ENCODE data around the gene EPS15.
"Not testable (repeated sequence)": the region's sequence is repeated elsewhere in the genome, so short reads cannot be mapped to it uniquely, and the experiment has no call there.

Gene EPS15

DNA sequence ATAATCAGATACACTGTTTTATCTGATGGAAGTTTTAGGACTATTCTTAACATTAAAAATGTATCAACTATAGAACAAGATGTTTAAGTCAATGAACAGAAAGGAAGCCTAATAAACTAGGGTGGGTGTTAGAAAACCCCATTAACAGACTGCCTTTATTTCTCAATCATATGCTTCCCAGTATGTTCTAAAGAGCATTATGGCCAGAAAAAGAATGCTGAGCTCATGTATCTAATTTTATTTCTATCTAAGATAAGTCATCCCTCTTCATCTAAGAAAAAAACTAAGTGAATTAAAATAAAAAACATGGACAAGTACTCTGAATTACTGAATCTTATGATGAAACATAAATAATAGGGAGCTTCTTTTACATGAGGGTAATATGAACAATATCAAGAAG is 102.2 kb downstream of the EPS15 start:
- Histone ChIP-seq H3K9me3 (no peaks in the 10 kb centered on the region), H3K27me3 (ENCODE audit: low read depth) (no peaks in the 10 kb centered on the region), H3K4me3 (no peak overlapping the region), H3K4me1 (0 out of 2 replicates have a peak, but pooled peaks cover 4% of the 10 kb centered on the region), H3K36me3 (replicated peaks) (peaks cover 14% of the 10 kb centered on the region; the same call in 1 of the 2 replicates)
- in situ Hi-C loops (cut with MboI; ENCODE audit: low sequenced_read_pairs), result no loop called here
- DNase-seq (ENCODE audit: low spot score in 2 of 2), result no peak

DNA sequence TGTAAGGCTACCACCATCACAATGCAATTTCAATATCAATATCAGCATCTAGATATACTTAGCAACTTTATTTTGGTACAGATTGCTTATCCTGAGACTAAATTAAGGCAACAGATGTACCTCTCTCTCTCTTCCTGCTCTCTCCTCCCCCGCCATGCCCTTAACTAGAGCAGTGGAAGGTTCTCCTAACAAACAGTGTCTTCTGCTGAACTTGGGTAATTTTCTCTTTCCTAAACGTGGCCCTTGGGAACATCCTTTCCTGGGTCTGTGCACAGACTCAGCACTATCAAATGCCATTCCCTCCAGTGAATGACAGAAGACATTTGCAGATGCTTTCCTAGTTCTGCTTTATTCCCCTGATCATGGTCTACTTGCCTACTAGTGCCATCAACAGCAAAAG is 103.1 kb downstream of the EPS15 start:
- peaks cover 11% of the 10 kb centered on the region; the same call in 1 of the 2 replicates for H3K36me3 ChIP-seq (replicated peaks)
- H3K9me3 ChIP-seq, result no peaks in the 10 kb centered on the region
- in situ Hi-C loops (cut with MboI; ENCODE audit: low sequenced_read_pairs), result no loop called here
- no peak overlapping the region for H3K4me3 ChIP-seq
- H3K27me3 ChIP-seq (ENCODE audit: low read depth), result no peaks in the 10 kb centered on the region
- H3K4me1 ChIP-seq, result peaks cover 6% of the 10 kb centered on the region
- no peak for DNase-seq (ENCODE audit: low spot score in 2 of 2)

DNA sequence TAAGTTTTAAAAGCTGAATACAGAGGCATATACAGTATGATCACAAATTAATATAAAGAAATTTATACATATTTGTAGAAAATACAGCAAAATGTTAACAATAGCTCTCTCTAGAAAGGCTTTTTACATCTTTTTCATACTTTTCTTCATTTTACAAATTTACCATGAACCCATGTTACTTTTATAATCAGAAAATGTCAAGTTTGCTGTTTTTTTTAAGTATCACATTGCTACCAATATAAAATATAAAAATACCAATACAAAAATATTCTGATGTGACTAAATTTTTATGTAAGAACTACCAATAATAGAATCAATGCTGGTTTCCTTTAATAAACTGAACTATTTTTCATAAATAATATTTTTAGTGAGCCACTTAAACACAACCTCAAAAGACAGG is 104.3 kb downstream of the EPS15 start:
- in situ Hi-C loops (cut with MboI; ENCODE audit: low sequenced_read_pairs), result no loop called here
- Histone ChIP-seq H3K4me1 (peaks cover 13% of the 10 kb centered on the region), H3K9me3 (no peaks in the 10 kb centered on the region)

DNA sequence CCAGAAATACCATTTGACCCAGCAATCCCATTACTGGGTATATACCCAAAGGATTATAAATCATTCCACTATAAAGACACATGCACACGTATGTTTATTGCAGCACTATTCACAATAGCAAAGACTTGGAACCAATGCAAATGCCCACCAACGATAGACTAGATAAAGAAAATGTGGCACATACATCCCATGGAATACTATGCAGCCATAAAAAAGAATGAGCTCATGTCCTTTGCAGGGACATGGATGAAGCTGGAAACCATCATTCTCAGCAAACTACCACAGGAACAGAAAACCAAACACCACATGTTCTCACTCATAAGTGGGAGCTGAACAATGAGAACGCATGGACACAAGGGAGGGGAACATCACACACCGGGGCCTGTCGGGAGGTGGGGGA is 107.2 kb downstream of the EPS15 start:
- DNase-seq (ENCODE audit: low spot score in 2 of 2); H3K27me3 ChIP-seq (ENCODE audit: low read depth); H3K4me3 ChIP-seq; in situ Hi-C loops (cut with MboI; ENCODE audit: low sequenced_read_pairs); H3K9me3 ChIP-seq: not testable (repeated sequence)
- H3K36me3 ChIP-seq (replicated peaks), result peaks cover 12% of the 10 kb centered on the region
- peaks cover 13% of the 10 kb centered on the region for H3K4me1 ChIP-seq

More for the DNA sequence above, 104.3 kb downstream of the EPS15 start:
- H3K36me3 ChIP-seq (replicated peaks), result no peaks in the 10 kb centered on the region; the same call in 1 of the 2 replicates
- no peaks in the 10 kb centered on the region for H3K27me3 ChIP-seq (ENCODE audit: low read depth)
- H3K4me3 ChIP-seq, result no peak overlapping the region
- DNase-seq (ENCODE audit: low spot score in 2 of 2), result no peak

DNA sequence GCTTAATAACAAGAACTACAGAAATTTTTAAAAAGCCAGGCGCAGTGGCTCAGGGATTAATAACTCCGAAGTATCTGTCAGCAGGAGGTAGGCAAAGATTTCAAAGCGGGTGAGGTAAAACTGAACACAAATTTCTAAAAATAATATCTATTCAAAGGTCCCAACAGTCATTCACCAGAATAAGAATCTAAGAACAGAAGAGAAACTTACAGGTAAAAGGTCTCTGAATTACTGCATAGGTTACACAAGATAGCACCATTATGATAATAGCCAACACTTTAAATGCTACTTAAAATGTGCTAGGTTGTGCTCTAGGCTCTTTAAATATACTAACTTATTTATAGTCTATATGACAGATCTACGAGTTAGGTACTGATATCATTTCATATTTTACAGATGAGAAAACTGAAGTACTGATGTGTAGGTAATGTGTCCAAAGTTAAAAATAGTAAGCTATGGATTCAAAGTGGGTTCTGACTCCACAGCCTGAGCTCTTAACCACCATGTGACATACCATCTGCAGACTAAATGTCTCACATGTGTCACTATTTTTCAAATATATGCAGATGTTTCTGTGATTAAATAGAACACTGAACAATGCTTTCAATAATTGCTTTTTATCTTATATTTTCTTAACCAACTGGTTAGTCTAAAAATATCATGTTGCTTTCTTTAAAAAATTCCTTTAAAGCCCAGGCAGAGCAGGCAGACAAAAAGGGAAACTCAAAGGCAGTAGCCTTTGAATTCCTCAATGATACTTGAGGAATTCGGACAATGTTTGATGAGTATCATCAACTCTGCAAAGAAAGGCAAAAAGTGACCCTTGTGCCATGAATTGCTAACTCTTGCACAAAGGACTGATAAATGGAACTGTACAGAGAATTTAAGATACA is 108.3 kb downstream of the EPS15 start:
- Histone ChIP-seq H3K9me3 (no peaks in the 10 kb centered on the region), H3K36me3 (replicated peaks) (peaks cover 17% of the 10 kb centered on the region), H3K27me3 (ENCODE audit: low read depth) (no peaks in the 10 kb centered on the region), H3K4me3 (no peak overlapping the region), H3K4me1 (peaks cover 13% of the 10 kb centered on the region)
- in situ Hi-C loops (cut with MboI; ENCODE audit: low sequenced_read_pairs), result no loop called here
- DNase-seq (ENCODE audit: low spot score in 2 of 2), result peak; percentile 15 to 61

DNA sequence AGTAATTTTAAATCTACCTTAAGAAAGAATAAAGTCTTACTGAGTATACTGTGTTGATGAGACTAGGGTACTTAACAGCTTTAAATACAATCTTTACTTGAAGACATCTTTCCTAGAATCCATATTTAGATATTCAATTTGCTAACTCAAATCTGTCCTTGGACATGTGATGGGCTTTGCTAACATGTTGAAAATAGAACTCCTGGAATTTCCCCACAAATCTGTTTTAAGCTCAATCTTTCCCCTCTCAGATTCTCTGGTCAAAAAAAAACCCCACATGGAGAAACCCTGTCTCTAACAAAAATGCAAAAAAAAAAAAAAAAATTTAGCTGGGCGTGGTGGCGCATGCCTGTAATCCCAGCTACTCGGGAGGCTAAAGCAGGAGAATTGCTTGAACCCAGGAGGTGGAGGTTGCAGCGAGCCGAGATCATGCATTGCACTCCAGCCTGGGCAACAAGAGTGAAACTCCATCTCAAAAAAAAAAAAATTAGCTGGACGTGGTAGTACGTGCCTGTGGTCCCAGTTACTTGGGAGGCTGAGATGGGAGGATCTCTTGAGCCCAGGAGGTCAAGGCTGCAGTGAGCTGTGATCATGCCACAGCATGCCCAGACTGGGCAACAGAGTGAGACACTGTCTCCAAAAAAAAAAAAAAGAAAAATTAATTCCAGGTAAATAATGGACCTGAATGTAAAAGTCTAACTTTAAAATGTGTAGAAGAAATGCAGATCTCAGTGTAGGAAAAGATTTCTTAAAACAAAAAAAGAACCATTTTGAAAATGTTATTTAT is 109.1 kb downstream of the EPS15 start:
- H3K9me3 ChIP-seq; H3K27me3 ChIP-seq (ENCODE audit: low read depth); DNase-seq (ENCODE audit: low spot score in 2 of 2); H3K4me3 ChIP-seq; in situ Hi-C loops (cut with MboI; ENCODE audit: low sequenced_read_pairs): not testable (repeated sequence)
- peaks cover 26% of the 10 kb centered on the region for H3K36me3 ChIP-seq (replicated peaks)
- peaks cover 13% of the 10 kb centered on the region for H3K4me1 ChIP-seq

DNA sequence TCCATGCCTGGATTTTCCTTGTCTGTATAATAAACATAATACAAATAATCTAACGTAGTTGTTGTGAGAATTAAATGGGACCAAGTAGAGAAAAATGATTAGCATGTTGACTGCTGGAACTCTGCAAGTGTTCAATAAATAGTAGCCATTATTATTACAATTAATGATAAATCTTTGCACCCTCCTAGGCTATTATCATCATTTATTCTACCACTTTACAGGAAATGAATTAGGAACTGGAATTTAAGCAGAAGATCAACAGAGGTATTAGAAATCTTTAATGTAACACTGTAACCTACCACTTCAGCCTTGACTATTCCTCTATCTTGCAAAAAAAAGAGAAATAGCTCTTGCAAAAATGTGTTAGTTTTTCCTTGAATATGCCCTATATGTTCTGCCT is 126.8 kb downstream of the EPS15 start:
- Histone ChIP-seq H3K9me3 (no peaks in the 10 kb centered on the region; the same call in 1 of the 2 replicates), H3K36me3 (replicated peaks) (peaks cover 10% of the 10 kb centered on the region), H3K4me1 (no peaks in the 10 kb centered on the region), H3K27me3 (ENCODE audit: low read depth) (no peaks in the 10 kb centered on the region), H3K4me3 (no peak overlapping the region)
- DNase-seq (ENCODE audit: low spot score in 2 of 2), result no peak
- in situ Hi-C loops (cut with MboI; ENCODE audit: low sequenced_read_pairs), result no loop called here

DNA sequence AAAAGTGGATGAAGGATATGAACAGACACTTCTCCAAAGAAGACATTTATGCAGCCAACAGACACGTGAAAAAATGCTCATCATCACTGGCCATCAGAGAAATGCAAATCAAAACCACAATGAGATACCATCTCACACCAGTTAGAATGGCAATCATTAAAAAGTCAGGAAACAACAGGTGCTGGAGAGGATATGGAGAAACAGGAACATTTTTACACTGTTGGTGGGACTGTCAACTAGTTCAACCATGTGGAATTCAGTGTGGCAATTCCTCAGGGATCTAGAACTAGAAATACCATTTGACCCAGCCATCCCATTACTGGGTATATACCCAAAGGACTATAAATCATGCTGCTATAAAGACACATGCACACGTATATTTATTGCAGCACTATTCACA is 128.4 kb downstream of the EPS15 start:
- in situ Hi-C loops (cut with MboI; ENCODE audit: low sequenced_read_pairs); DNase-seq (ENCODE audit: low spot score in 2 of 2); H3K4me1 ChIP-seq: not testable (repeated sequence)

DNA sequence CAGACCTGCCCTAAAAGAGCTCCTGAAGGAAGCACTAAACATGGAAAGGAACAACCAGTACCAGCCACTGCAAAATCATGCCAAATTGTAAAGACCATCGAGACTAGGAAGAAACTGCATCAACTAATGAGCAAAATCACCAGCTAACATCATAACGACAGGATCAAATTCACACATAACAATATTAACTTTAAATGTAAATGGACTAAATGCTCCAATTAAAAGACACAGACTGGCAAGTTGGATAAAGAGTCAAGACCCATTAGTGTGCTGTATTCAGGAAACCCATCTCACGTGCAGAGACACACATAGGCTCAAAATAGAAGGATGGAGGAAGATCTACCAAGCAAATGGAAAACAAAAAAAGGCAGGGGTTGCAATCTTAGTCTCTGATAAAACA is 131.8 kb downstream of the EPS15 start:
- in situ Hi-C loops (cut with MboI; ENCODE audit: low sequenced_read_pairs); DNase-seq (ENCODE audit: low spot score in 2 of 2); H3K9me3 ChIP-seq; H3K27me3 ChIP-seq (ENCODE audit: low read depth); H3K4me1 ChIP-seq; H3K36me3 ChIP-seq (replicated peaks); H3K4me3 ChIP-seq: not testable (repeated sequence)

More for the DNA sequence above, 128.4 kb downstream of the EPS15 start:
- H3K36me3 ChIP-seq (replicated peaks), result peaks cover 14% of the 10 kb centered on the region
- not testable (repeated sequence) for H3K27me3 ChIP-seq (ENCODE audit: low read depth); H3K4me3 ChIP-seq; H3K9me3 ChIP-seq

DNA sequence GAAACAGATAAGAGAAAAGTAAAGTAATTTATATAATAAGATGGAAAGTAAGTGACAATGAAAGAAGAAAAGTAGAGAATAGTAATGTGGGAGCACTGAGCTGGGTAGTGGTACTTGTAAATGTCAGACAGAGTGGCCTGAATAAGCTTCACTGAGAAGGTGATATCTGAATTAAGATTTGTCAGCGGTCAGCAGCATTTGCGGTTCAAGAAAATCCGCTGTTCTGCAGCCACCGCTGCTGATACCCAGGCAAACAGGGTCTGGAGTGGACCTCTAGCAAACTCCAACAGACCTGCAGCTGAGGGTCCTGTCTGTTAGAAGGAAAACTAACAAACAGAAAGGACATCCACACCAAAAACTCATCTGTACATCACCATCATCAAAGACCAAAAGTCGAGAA is 132.8 kb downstream of the EPS15 start:
- H3K27me3 ChIP-seq (ENCODE audit: low read depth); in situ Hi-C loops (cut with MboI; ENCODE audit: low sequenced_read_pairs); H3K36me3 ChIP-seq (replicated peaks): not testable (repeated sequence)

DNA sequence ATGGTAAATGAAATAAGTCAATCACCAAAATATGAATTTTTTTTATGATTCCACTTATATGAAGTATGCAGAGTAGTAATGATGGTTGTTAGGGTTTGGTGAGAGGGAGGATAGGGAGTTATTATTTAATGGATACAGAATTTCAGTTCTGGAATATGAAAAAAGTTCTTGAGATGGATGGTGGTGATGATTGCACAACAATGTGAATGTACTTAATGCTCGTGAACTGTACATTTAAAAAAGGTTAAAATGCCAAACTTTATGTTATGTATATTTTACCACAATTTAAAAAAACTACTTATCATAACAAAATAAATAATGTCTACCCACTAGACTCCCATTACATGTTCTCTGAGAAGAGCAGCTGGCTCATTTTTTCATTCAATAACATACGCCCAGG is 133.3 kb downstream of the EPS15 start:
- no peak for DNase-seq (ENCODE audit: low spot score in 2 of 2)
- H3K4me1 ChIP-seq, result no peaks in the 10 kb centered on the region
- in situ Hi-C loops (cut with MboI; ENCODE audit: low sequenced_read_pairs), result no loop called here
- no peaks in the 10 kb centered on the region for H3K27me3 ChIP-seq (ENCODE audit: low read depth)
- H3K4me3 ChIP-seq, result no peak overlapping the region
- H3K36me3 ChIP-seq (replicated peaks), result peaks cover 5% of the 10 kb centered on the region; the same call in 1 of the 2 replicates
- peaks cover 2% of the 10 kb centered on the region for H3K9me3 ChIP-seq

More for the DNA sequence above, 132.8 kb downstream of the EPS15 start:
- not testable (repeated sequence) for H3K9me3 ChIP-seq; DNase-seq (ENCODE audit: low spot score in 2 of 2); H3K4me3 ChIP-seq; H3K4me1 ChIP-seq

DNA sequence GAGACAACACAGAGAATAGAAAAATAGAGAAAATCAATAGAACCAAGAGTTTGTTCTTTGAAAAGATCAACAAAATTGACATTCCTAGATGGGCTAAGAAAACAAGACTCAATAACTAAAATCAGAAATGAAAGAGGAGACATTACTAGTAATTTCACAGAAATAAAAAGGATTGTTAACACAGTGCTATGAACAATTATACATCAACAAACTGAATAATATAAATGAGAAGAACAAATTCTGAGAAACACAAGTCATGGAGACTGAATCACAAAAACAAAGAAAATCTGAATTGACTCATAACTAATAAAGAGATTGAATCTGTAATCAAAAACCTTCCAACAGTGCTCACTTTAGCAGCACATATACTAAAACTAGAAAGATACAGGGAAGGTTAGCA is 137.1 kb downstream of the EPS15 start:
- in situ Hi-C loops (cut with MboI; ENCODE audit: low sequenced_read_pairs), result no loop called here
- no peak for DNase-seq (ENCODE audit: low spot score in 2 of 2)
- Histone ChIP-seq H3K36me3 (replicated peaks) (peaks cover 10% of the 10 kb centered on the region), H3K4me1 (no peaks in the 10 kb centered on the region), H3K9me3 (peaks cover 2% of the 10 kb centered on the region; the same call in 1 of the 2 replicates), H3K27me3 (ENCODE audit: low read depth) (no peaks in the 10 kb centered on the region), H3K4me3 (no peak overlapping the region)

DNA sequence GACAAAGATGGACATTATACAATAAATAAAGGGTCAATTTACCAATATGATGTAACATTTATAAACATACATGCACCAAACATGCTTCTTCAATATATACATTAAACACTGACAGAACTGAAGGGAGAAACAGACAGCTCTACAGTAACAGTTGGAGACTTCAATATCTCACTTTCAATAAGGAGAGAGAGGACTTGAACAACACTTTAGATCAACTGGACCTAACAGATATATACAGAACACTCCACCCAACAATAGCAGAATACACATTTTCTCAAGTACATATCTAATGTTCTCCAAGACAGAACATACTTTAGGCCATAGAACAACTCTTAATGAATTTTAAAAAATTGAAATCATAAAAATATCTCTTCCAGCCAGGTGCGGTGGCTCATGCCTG is 138.1 kb downstream of the EPS15 start:
- Histone ChIP-seq H3K27me3 (ENCODE audit: low read depth) (no peaks in the 10 kb centered on the region), H3K9me3 (peaks cover 2% of the 10 kb centered on the region; the same call in 1 of the 2 replicates), H3K4me1 (no peaks in the 10 kb centered on the region), H3K4me3 (no peak overlapping the region), H3K36me3 (replicated peaks) (peaks cover 8% of the 10 kb centered on the region)
- DNase-seq (ENCODE audit: low spot score in 2 of 2), result no peak
- in situ Hi-C loops (cut with MboI; ENCODE audit: low sequenced_read_pairs), result no loop called here

DNA sequence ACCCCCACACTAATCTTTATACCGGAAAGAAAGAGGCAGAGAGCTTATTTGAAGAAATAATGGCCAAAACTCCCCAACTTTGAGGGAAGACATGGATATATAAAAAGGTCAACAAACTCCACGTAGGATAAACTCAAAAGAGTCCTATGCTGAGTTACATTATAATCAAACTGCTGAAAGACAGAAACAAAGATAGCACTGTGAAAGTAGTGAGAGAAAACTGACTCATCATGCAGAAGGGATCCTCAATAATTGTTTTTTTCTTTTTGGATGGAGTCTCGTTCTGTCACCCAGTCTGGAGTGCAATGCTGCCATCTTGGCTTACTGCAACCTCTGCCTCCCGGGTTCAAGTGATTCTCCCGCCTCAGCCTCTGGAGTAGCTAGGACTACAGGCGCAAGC is 140.2 kb downstream of the EPS15 start:
- Histone ChIP-seq H3K4me1 (no peaks in the 10 kb centered on the region), H3K9me3 (peaks cover 2% of the 10 kb centered on the region; the same call in 1 of the 2 replicates), H3K27me3 (ENCODE audit: low read depth) (no peaks in the 10 kb centered on the region), H3K4me3 (no peak overlapping the region), H3K36me3 (replicated peaks) (peaks cover 7% of the 10 kb centered on the region)
- no peak for DNase-seq (ENCODE audit: low spot score in 2 of 2)
- in situ Hi-C loops (cut with MboI; ENCODE audit: low sequenced_read_pairs), result no loop called here
